Left renal cortex interstitium (tissue), 4 donors: ENCODE data around the gene NDUFB7. TPM values are rescaled to one million over a fixed set of nuclear protein-coding genes. Genes with fewer than 3 reads are reported as not detected.

Experiments
- DNase-seq, 4 donors: peaks; one replicate each; pipeline ENCODE4 v3.0.0-alpha.2; 2013; ENCODE audit warnings: low read depth in 4 of 4, low spot score in 2 of 4, missing footprints in 1 of 4
- polyA plus RNA-seq, 4 donors: library from polyadenylated mRNA; unstranded; fragments of 120-200 nt; gene quantifications; one replicate each; pipeline ENCODE4 v1.2.1, GENCODE V29; 2013; ENCODE audit not compliant: insufficient read length in 4 of 4

The NDUFB7 gene
- polyA plus RNA-seq, 4 donors = 90.3 to 158 (median 120) TPM

- DNase-seq = no peak
These were observed 43.2 kb downstream of the NDUFB7 start for GRCh38 chr19:14528419-14529253.

DNA sequence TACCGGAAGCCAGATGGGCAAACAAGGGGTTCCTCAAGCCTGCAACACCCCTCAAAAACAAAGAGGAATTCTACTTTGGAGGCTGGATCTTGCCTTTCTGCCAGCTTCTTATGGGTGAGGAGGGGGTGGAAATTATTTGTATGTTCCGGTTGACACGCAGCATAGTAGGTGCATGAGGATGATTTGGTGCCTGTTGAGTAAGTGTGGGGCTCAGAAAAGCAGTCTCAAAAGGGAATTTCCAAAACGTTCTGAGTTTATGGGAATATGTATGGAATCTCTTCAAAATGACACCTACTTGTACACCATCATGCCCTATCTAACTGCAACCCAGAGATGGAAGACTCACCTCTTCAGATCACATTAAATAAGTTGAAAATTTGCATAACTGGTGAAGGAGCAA is 45.4 kb downstream of the NDUFB7 start:
- no peak for DNase-seq

DNA sequence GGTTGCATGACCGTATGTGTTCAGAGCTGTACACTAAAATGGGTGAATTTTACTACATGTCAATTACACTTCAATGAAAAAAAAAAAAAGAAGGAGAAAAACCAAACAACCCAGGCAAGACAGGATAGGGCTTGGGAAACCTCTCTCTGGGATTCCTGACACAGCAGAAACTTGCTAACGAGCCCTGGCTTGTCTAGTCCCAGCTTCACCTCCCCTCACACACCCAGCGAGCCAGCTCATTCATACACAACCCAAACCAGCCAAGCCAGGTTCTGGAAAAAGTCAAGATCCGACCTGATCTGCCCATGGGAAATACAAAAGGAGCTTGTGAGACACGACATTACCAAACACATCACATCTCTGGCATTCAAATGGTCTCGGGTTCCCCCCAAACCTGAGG is 46.1 kb downstream of the NDUFB7 start:
- no peak for DNase-seq

GRCh38 chr19:14520543-14520942 is 51.3 kb downstream of the NDUFB7 start:
- DNase-seq = no peak

GRCh38 chr19:14519860-14520407 is 51.9 kb downstream of the NDUFB7 start:
- DNase-seq = no peak

DNA sequence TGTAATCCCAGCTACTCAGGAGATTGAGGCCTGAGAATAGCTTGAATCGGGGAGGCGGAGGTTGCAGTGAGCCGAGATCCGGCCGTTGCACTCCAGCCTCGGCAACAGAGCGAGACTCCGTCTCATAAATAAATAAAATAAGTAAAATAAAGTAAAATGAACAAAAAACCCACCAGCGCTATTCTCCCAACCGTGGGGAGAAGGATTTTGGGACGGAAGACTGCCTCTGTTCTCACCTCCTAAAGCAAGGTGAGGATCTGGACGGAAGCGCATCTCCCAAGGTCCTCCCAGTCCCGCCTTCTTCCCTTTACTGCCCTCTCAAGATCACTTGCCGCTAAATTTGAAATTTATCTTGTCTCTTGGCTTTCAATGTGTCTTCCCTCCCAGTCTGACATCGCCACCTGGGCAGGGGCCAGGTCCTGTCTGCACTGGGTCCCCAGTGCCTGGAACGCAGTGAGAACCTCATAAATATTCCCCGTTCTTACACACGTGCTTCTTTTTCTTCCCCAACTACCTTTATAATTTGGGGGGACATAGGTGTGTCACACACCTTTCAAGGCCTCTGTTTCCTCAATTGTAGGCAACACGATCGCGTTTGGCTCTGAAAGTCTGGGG is 52.5 kb downstream of the NDUFB7 start:
- DNase-seq = no peak

GRCh38 chr19:14517840-14518505 is 53.9 kb downstream of the NDUFB7 start, which contains the start of gene DNAJB1:
DNAJB1 (minus strand) TSS chr19:14518397; CDS start chr19:14518349, 48 bp downstream.
- peak in 1 of 4 donors; percentile 64 for DNase-seq

- no peak for DNase-seq
These were observed 54.4 kb downstream of the NDUFB7 start for GRCh38 chr19:14517446-14517839.

DNA sequence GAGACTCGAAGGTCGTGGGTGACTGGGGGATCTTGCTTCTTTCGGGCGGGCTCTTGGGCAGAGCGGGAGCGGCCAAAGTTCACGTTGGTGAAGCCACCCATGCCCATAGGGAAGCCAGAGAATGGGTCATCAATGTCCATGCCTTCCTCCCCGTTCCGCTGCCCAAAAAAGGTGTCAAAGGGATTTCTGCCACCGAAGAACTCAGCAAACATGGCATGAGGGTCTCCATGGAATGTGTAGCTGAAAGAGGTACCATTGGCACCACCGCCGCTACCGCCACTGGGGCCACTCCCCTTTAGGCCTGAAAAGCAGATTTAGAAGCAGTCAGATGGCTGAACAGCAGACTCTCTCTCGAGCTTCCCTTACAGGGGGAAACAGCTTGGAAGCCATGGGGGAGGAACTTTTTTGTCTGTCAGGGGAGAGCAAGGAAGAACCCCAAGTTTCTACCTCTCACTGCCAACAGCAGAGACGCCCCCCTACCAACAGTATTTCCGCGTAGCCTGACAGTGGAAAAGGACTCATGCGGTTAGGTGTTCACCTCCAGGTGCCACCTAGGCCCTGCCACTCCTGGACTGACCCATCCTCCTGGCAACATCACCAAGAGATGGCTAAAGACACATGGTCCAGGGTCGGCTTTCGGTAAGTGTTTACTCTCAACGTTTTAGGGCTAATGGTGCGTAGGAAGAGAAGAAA is 55.0 kb downstream of the NDUFB7 start:
- DNase-seq = no peak

Other genes with a start within 250 kb of the NDUFB7 start
- 10 to 100 TPM; 16.3 to 30.1 (median 21.3) TPM for gene ADGRE5, start 190.6 kb downstream of the NDUFB7 start, polyA plus RNA-seq
- 10 to 100 TPM; 45.0 to 66.6 (median 62.1) TPM for gene DDX39A, start 152.7 kb downstream of the NDUFB7 start, polyA plus RNA-seq
- gene PKN1, start 138.8 kb downstream of the NDUFB7 start, polyA plus RNA-seq = 100 to 1,000 TPM in 2 of 4 donors, 10 to 100 TPM in 2; 87.7 to 129 (median 97.5) TPM
- 10 to 100 TPM in 1 of 4 donors, 1 to 10 TPM in 3; 3.2 to 10.2 (median 6.7) TPM for gene PTGER1, start 96.7 kb downstream of the NDUFB7 start, polyA plus RNA-seq
- gene GIPC1, start 75.9 kb downstream of the NDUFB7 start, polyA plus RNA-seq = 100 to 1,000 TPM in 2 of 4 donors, 10 to 100 TPM in 2; 69.6 to 117 (median 91.1) TPM
- 100 to 1,000 TPM in 2 of 4 donors, 10 to 100 TPM in 2; 91.5 to 104 (median 101) TPM for gene DNAJB1, start 53.7 kb downstream of the NDUFB7 start, polyA plus RNA-seq
- 100 to 1,000 TPM; 122 to 154 (median 143) TPM for gene TECR, start 42.5 kb downstream of the NDUFB7 start, polyA plus RNA-seq
- gene CLEC17A, start 11.0 kb upstream of the NDUFB7 start, polyA plus RNA-seq = under 1 TPM in 2 of 4 donors, not detected in 2; 0.23 to 0.26 TPM
- under 1 TPM in 3 of 4 donors, not detected in 1; 0.08 to 0.14 (median 0.09) TPM for gene ADGRE3, start 102.8 kb upstream of the NDUFB7 start, polyA plus RNA-seq
- 10 to 100 TPM; 13.8 to 31.3 (median 21.3) TPM for gene ZNF333, start 118.0 kb upstream of the NDUFB7 start, polyA plus RNA-seq
- gene ADGRE2, start 206.5 kb upstream of the NDUFB7 start, polyA plus RNA-seq = under 1 TPM; 0.37 to 0.69 (median 0.59) TPM